ENCODE measurements around the gene UXT.
"Not testable (repeated sequence)": the region's sequence is repeated elsewhere in the genome, so short reads cannot be mapped to it uniquely, and the experiment has no call there.

GRCh38 chrX:47603125-47603524, 55.9 kb downstream of the UXT start:
- TF ChIP-seq POLR2A, CTCF, POLR2AphosphoS5 (IDR thresholded peaks at IDR 0.05): not testable (repeated sequence)
